Uterus (tissue), 4 donors: ENCODE results near the gene AUP1. TPM values are rescaled to one million over a fixed set of nuclear protein-coding genes. Genes with fewer than 3 reads are reported as not detected.

Experiments
- DNase-seq, 2 donors: peaks; one replicate each; pipeline ENCODE4 v3.0.0-alpha.2; 2019 to 2020
- H3K27ac ChIP-seq, 2 donors: fragments of 200-600 bp; sonication (generic); 1 replicate in 1 of 2; 2 replicates in 1 of 2; pipeline ENCODE4 v1.5.1; 2016 to 2018
- H3K27me3 ChIP-seq, 2 donors: fragments of 200-600 bp; sonication (generic); one replicate each; pipeline ENCODE4 v1.5.1; 2018 to 2019; ENCODE audit warnings: control low read depth in 1 of 2
- H3K36me3 ChIP-seq, 2 donors: fragments of 200-600 bp; sonication (generic); one replicate each; pipeline ENCODE4 v1.5.1; 2019; ENCODE audit warnings: control low read depth in 1 of 2
- H3K4me1 ChIP-seq, 2 donors: fragments of 200-600 bp; sonication (generic); one replicate each; pipeline ENCODE4 v1.5.1; 2018 to 2019; ENCODE audit warnings: control low read depth in 1 of 2
- H3K4me3 ChIP-seq, 2 donors: fragments of 200-600 bp; sonication (generic); 1 replicate in 1 of 2; 2 replicates in 1 of 2; pipeline ENCODE4 v1.5.1; 2018 to 2019; ENCODE audit warnings: mild to moderate bottlenecking in 1 of 2
- H3K9me3 ChIP-seq, 2 donors: fragments of 200-600 bp; sonication (generic); one replicate each; pipeline ENCODE4 v1.5.1; 2019; ENCODE audit warnings: control low read depth in 1 of 2
- CTCF ChIP-seq, 4 experiments: fragments of 200-600 bp in 2 of 4; fragments of 450-650 bp in 2 of 4; sonication (generic) in 2 of 4; IDR thresholded peaks; one replicate each; pipeline ENCODE4 v1.5.1; 2016 to 2019; ENCODE audit warnings: antibody characterized with exemption in 4 of 4, mild to moderate bottlenecking in 2 of 4, moderate library complexity in 1 of 4
- POLR2A ChIP-seq, 2 donors: fragments of 450-650 bp; IDR thresholded peaks; one replicate each; pipeline ENCODE4 v1.6.1; 2016; ENCODE audit warnings: antibody characterized with exemption in 2 of 2, mild to moderate bottlenecking in 1 of 2, moderate library complexity in 1 of 2
- intact Hi-C: fragments of 100-400 bp; cut with DNase I; formaldehyde crosslinking; loops from one replicate; pipeline ENCODE4 v1.15.1; 2023; ENCODE audit warnings: low total_unique reads
- total RNA-seq, 4 donors: library from RNA; depleted of rRNA in 3 of 4; stranded (reverse); fragments of >200 nt in 3 of 4; gene quantifications; one replicate each; pipeline versions ENCODE4 v1.1.0 to v1.2.4, GENCODE V29; 2014 to 2023
- donor health status: DM: yes; HTN: yes; CAD: no.

Gene AUP1
- total RNA-seq, 4 donors from 2014 or later, result 62.8 to 87.0 (median 70.7) TPM

- intact Hi-C loops, result no loop called here
Measured at GRCh38 chr2:74533464-74533863, 4.0 kb upstream of the AUP1 start.

GRCh38 chr2:74532222-74532621, 2.7 kb upstream of the AUP1 start:
- intact Hi-C loops, result no loop called here
- TF ChIP-seq CTCF (IDR thresholded peaks at IDR 0.05) (no peak), POLR2A (IDR thresholded peaks at IDR 0.05) (no peak)

More at GRCh38 chr2:74533464-74533863, 4.0 kb upstream of the AUP1 start:
- Histone ChIP-seq H3K4me3 (no peak overlapping the region), H3K4me1 (peaks cover 0 to 7% of the 10 kb centered on the region in 2 donors), H3K27ac (no peak overlapping the region), H3K27me3 (no peaks in the 10 kb centered on the region), H3K9me3 (no peaks in the 10 kb centered on the region), H3K36me3 (no peaks in the 10 kb centered on the region)
- no peak for TF ChIP-seq POLR2A (IDR thresholded peaks at IDR 0.05)
- TF ChIP-seq CTCF (IDR thresholded peaks at IDR 0.05), result no peak
- no peak for DNase-seq

GRCh38 chr2:74531666-74532065, 2.2 kb upstream of the AUP1 start:
- Histone ChIP-seq H3K9me3 (no peaks in the 10 kb centered on the region), H3K27me3 (no peaks in the 10 kb centered on the region), H3K4me3 (no peak overlapping the region), H3K27ac (peak overlapping the region in 1 of 2 donors; percentile 7), H3K4me1 (peaks cover 0 to 8% of the 10 kb centered on the region in 2 donors), H3K36me3 (no peaks in the 10 kb centered on the region)
- DNase-seq, result no peak
- intact Hi-C loops, result no loop called here
- TF ChIP-seq CTCF (IDR thresholded peaks at IDR 0.05) (no peak), POLR2A (IDR thresholded peaks at IDR 0.05) (no peak)

More at GRCh38 chr2:74532222-74532621, 2.7 kb upstream of the AUP1 start:
- no peak overlapping the region for H3K27ac ChIP-seq
- no peaks in the 10 kb centered on the region for H3K36me3 ChIP-seq
- H3K4me3 ChIP-seq, result no peak overlapping the region
- no peaks in the 10 kb centered on the region for H3K27me3 ChIP-seq
- peaks cover 0 to 8% of the 10 kb centered on the region in 2 donors for H3K4me1 ChIP-seq
- H3K9me3 ChIP-seq, result no peaks in the 10 kb centered on the region
- no peak for DNase-seq

GRCh38 chr2:74530239-74531187, 1.0 kb upstream of the AUP1 start:
- Histone ChIP-seq H3K4me3 (peak overlapping the region; percentile 69 to 84), H3K4me1 (peaks cover 0 to 8% of the 10 kb centered on the region in 2 donors), H3K27ac (peak overlapping the region; percentile 61 to 88), H3K27me3 (no peaks in the 10 kb centered on the region), H3K9me3 (no peaks in the 10 kb centered on the region), H3K36me3 (no peaks in the 10 kb centered on the region)
- no peak for TF ChIP-seq CTCF (IDR thresholded peaks at IDR 0.05)
- TF ChIP-seq POLR2A (IDR thresholded peaks at IDR 0.05), result no peak
- intact Hi-C loops, result no loop called here
- peak in 1 of 2 donors; percentile 38 for DNase-seq
